ENCODE measurements around the gene HHATL. TPM values are rescaled to one million over a fixed set of nuclear protein-coding genes. Genes with fewer than 3 reads are reported as not detected.

HHATL gene
- total RNA-seq, 4 donors from 2014 or later = 0.23 to 1.2 TPM; not detected in 2

GRCh38 chr3:42685363-42685881 is 17.2 kb downstream of the HHATL start, which contains the start of gene KLHL40:
KLHL40 (plus strand) TSS chr3:42685537; CDS start chr3:42685619, 82 bp downstream.
- Histone ChIP-seq H3K4me3 (peak within 1 kb of the TSS in 1 of 2 donors; percentile 34), H3K27ac (peak within 1 kb of the TSS in 3 of 4 donors; percentile 50 to 64 (median 58)), H3K9me3 (no peaks in the 10 kb centered on the region), H3K27me3 (peaks cover 20% of the 10 kb centered on the region), H3K4me1 (peaks cover 0 to 34% (median 18%) of the 10 kb centered on the region in 3 donors), H3K36me3 (no peaks in the 10 kb centered on the region)
- no peak for TF ChIP-seq EP300 (IDR thresholded peaks at IDR 0.05)
- TF ChIP-seq POLR2A (IDR thresholded peaks at IDR 0.05) = no peak
- no peak for TF ChIP-seq POLR2AphosphoS5 (IDR thresholded peaks at IDR 0.05)
- TF ChIP-seq CTCF (IDR thresholded peaks at IDR 0.05) = no peak
- ATAC-seq = no peak
- 67% methylated on average over 14 of the region's 34 CpGs; no CpG with 5 or more reads in 1 of the 2 donors for WGBS, 2 donors (ENCODE audit: low coverage in 1 of 2)

- no peak overlapping the region for H3K4me3 ChIP-seq
- no peaks in the 10 kb centered on the region for H3K9me3 ChIP-seq
- peak overlapping the region in 3 of 4 donors; percentile 50 to 64 (median 58) for H3K27ac ChIP-seq
- TF ChIP-seq POLR2AphosphoS5 (IDR thresholded peaks at IDR 0.05) (no peak), CTCF (IDR thresholded peaks at IDR 0.05) (no peak), EP300 (IDR thresholded peaks at IDR 0.05) (no peak), POLR2A (IDR thresholded peaks at IDR 0.05) (no peak)
- H3K27me3 ChIP-seq = peaks cover 20% of the 10 kb centered on the region
- ATAC-seq = no peak
- peaks cover 0 to 34% (median 18%) of the 10 kb centered on the region in 3 donors for H3K4me1 ChIP-seq
- 84 to 85% methylated on average over 4 to 5 of the region's 7 CpGs for WGBS, 2 donors (ENCODE audit: low coverage in 1 of 2)
- H3K36me3 ChIP-seq = no peaks in the 10 kb centered on the region
Measured at GRCh38 chr3:42684632-42685362, 17.8 kb downstream of the HHATL start.

- WGBS, 2 donors (ENCODE audit: low coverage in 1 of 2) = 25 to 40% methylated on average over 4 to 7 of the region's 10 CpGs
- peak; percentile 94 for ATAC-seq
- H3K36me3 ChIP-seq = no peaks in the 10 kb centered on the region
- peak overlapping the region in 3 of 4 donors; percentile 50 to 64 (median 58) for H3K27ac ChIP-seq
- no peaks in the 10 kb centered on the region for H3K9me3 ChIP-seq
- TF ChIP-seq POLR2AphosphoS5 (IDR thresholded peaks at IDR 0.05) (peak; percentile 90), EP300 (IDR thresholded peaks at IDR 0.05) (no peak), CTCF (IDR thresholded peaks at IDR 0.05) (no peak), POLR2A (IDR thresholded peaks at IDR 0.05) (no peak)
- peaks cover 0 to 34% (median 18%) of the 10 kb centered on the region in 3 donors for H3K4me1 ChIP-seq
- no peak overlapping the region for H3K4me3 ChIP-seq
- peaks cover 20% of the 10 kb centered on the region for H3K27me3 ChIP-seq
Measured at GRCh38 chr3:42683875-42684598, 18.6 kb downstream of the HHATL start.

- Histone ChIP-seq H3K27ac (no peak overlapping the region), H3K4me3 (no peak overlapping the region), H3K4me1 (peaks cover 0 to 34% (median 18%) of the 10 kb centered on the region in 3 donors), H3K36me3 (no peaks in the 10 kb centered on the region), H3K27me3 (peaks cover 20% of the 10 kb centered on the region), H3K9me3 (peaks cover 0 to 11% (median 0%) of the 10 kb centered on the region in 3 donors)
- no peak for ATAC-seq
- TF ChIP-seq POLR2AphosphoS5 (IDR thresholded peaks at IDR 0.05) (no peak), EP300 (IDR thresholded peaks at IDR 0.05) (no peak), POLR2A (IDR thresholded peaks at IDR 0.05) (no peak), CTCF (IDR thresholded peaks at IDR 0.05) (no peak)
- 69 to 78% methylated on average over 11 to 12 of the region's 12 CpGs for WGBS, 2 donors (ENCODE audit: low coverage in 1 of 2)
Measured at GRCh38 chr3:42682301-42683070, 20.1 kb downstream of the HHATL start.
